ENCODE results near the gene NXF1. TPM values are rescaled to one million over a fixed set of nuclear protein-coding genes. Genes with fewer than 3 reads are reported as not detected.
"Not testable (repeated sequence)": the region's sequence is repeated elsewhere in the genome, so short reads cannot be mapped to it uniquely, and the experiment has no call there.

NXF1 gene
- total RNA-seq, 1 donor from 2014 or later: 15.3 TPM

DNA sequence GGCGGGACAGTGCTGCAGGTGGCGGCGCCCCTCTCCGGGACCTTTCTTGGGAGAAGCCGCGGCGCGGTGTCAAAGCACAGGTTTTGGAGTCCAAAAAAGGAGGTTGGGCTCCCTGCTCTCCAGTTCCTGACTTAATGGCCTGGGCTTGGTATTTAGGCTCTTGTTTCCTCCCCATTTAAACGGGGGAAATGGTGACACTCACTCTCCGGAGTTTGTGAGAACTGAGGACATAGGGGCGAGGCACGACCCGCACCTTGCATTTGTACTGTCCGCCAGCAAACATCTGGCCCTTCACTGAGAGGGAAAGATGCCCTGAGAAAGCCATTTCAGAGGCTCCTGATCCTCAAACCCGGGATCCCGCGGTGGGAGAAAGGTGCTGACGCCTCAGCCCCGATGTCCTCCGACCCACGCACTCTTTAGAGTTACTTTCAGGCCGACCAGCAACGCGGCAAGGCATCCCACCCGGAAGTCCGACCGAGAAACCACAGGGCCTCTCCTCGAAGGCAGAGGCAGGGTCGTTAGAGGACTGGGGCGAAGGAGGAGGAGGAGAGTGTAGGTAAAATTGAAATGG is 37.0 kb upstream of the NXF1 start:
- TF ChIP-seq CTCF (IDR thresholded peaks at IDR 0.05; ENCODE audit: insufficient read depth, low read length, severe bottlenecking): no peak
- H3K27me3 ChIP-seq (ENCODE audit: control insufficient read depth, insufficient read depth, low read length): no peaks in the 10 kb centered on the region
- FAIRE-seq (no peak), DNase-seq (ENCODE audit: low read depth) (no peak)
- H3K4me3 ChIP-seq (ENCODE audit: low read depth, low read length): peak overlapping the region; percentile 34
- peaks cover 6% of the 10 kb centered on the region for H3K36me3 ChIP-seq (ENCODE audit: control insufficient read depth, insufficient read depth, low read length)

- peak; percentile 100 for DNase-seq (ENCODE audit: low read depth)
- peak; percentile 100 for FAIRE-seq
Measured at GRCh38 chr11:62841361-62842170, 36.3 kb upstream of the NXF1 start.

DNA sequence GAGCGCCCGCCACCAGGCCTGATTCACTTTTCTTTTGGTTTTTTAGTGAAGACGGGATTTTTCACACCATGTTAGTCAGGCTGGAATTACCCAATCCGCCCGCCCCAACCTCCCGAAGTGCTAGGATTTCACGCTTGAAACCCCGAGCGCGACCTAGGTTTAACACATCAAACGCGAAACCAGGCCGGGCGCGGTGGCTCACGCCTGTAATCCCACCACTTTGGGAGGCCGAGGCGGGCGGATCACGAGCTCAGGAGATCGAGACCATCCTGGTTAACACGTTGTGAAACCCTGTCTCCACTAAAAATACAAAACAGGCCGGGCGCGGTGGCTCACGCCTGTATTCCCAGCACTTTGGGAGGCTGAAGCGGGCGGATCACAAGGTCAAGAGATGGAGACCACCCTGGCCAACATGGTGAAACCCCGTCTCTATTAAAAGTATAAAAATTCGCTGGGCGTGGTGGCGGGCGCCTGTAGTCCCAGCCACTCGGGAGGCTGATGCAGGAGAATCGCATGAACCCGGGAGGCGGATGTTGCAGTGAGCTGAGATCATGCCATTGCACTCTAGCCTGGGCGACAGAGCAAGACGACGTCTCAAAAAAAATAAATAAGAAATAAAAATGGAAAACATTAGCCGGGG is 35.6 kb upstream of the NXF1 start:
- FAIRE-seq; H3K27me3 ChIP-seq (ENCODE audit: control insufficient read depth, insufficient read depth, low read length); H3K36me3 ChIP-seq (ENCODE audit: control insufficient read depth, insufficient read depth, low read length): not testable (repeated sequence)
- peak; percentile 73 for DNase-seq (ENCODE audit: low read depth)
- peak overlapping the region; percentile 91 for H3K4me3 ChIP-seq (ENCODE audit: low read depth, low read length)

More at GRCh38 chr11:62841361-62842170, 36.3 kb upstream of the NXF1 start:
- H3K4me3 ChIP-seq (ENCODE audit: low read depth, low read length): peak overlapping the region; percentile 34
- TF ChIP-seq CTCF (IDR thresholded peaks at IDR 0.05; ENCODE audit: insufficient read depth, low read length, severe bottlenecking): no peak
- H3K36me3 ChIP-seq (ENCODE audit: control insufficient read depth, insufficient read depth, low read length): peaks cover 6% of the 10 kb centered on the region
- H3K27me3 ChIP-seq (ENCODE audit: control insufficient read depth, insufficient read depth, low read length): no peaks in the 10 kb centered on the region

DNA sequence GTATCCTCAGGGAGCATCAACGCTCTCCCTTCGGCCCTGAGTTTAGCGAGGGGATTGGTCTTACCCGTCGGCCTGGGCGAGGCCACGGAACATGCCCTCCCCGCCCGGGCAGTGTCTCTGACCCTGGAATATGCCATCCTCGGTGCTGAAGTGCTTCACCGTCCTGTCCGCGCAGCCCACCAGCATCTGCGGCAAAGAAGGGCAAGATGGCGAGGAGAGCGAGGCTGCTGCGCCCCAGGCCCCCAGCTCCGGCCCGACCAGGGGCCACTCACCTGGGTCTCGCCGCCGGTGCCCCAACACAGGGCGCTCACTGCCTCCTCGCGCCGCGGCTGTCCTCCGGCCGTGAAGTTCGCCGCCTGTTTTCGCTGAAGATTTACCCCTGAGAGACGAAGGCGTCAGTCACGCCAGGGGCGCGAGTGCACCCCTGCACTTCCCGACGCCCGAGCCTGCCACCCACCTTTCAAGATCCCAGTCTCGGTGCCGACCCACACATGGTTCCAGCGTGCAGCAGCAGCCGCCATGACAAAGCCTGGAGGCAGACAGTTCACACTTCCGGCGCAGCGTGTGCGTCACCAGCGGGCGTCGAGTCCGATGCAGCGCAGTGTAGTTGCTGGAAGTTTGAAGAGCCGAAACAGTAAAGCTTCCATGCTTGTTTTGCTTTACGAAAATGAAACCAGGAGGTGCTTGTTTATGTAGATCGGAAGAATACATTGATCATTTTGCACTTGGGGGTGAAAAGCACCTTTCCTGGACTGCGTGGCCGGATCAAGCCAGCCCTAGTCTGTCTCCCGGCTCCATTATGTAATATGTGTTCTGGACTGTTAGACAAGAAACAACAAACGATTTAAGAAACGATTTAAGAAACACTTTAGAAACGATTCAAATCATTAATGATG is 34.1 kb upstream of the NXF1 start, which contains the start of gene WDR74:
Gene WDR74, minus strand, starts transcription at position 541 of the 896 bp plus-strand sequence. Its CDS starts 20 bp downstream, at position 521.
- Histone ChIP-seq H3K36me3 (ENCODE audit: control insufficient read depth, insufficient read depth, low read length) (peaks cover 18% of the 10 kb centered on the region), H3K4me3 (ENCODE audit: low read depth, low read length) (peak within 1 kb of the TSS; percentile 91), H3K27me3 (ENCODE audit: control insufficient read depth, insufficient read depth, low read length) (no peaks in the 10 kb centered on the region)
- DNase-seq (ENCODE audit: low read depth) (peak; percentile 84), FAIRE-seq (no peak)
- no peak for TF ChIP-seq CTCF (IDR thresholded peaks at IDR 0.05; ENCODE audit: insufficient read depth, low read length, severe bottlenecking)

DNA sequence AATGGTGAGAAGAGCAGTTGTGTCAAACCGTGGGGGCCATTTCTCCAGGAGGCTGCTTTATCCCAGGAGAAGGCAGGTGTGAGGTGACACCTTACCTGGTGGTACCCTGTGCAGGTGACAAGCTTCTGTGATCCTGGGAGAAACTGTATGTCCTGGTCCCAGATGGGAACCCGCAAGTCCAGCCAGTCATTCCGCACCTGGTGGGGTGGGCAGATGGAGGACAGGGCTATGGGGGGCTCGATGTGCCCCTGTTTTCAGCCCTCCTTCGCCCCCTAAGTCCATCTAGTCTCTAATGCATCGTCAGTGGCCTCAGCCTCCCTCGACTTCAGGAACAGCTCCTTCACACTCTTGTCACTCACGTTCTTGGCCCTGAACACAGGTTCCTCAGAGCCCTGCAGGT is 30.1 kb upstream of the NXF1 start:
- no peak for FAIRE-seq
- Histone ChIP-seq H3K4me3 (ENCODE audit: low read depth, low read length) (no peak overlapping the region), H3K36me3 (ENCODE audit: control insufficient read depth, insufficient read depth, low read length) (peaks cover 24% of the 10 kb centered on the region), H3K27me3 (ENCODE audit: control insufficient read depth, insufficient read depth, low read length) (no peaks in the 10 kb centered on the region)
- no peak for TF ChIP-seq CTCF (IDR thresholded peaks at IDR 0.05; ENCODE audit: insufficient read depth, low read length, severe bottlenecking)
- no peak for DNase-seq (ENCODE audit: low read depth)
